GM18505 (cell line): ENCODE data around the gene MT3.

Experiments used
- ATAC-seq: cut with Tn5 transposase; IDR thresholded peaks from one replicate; pipeline ENCODE4 v1.9.1; 2021; ENCODE audit not compliant: unreplicated experiment
- POLR2A ChIP-seq: IDR thresholded peaks from 4 replicates; pipeline ENCODE4 v1.6.1; 2011; ENCODE audit warnings: borderline replicate concordance; ENCODE audit not compliant: insufficient read depth, insufficient read length; ENCODE audit errors: extremely low read depth

Gene MT3

DNA sequence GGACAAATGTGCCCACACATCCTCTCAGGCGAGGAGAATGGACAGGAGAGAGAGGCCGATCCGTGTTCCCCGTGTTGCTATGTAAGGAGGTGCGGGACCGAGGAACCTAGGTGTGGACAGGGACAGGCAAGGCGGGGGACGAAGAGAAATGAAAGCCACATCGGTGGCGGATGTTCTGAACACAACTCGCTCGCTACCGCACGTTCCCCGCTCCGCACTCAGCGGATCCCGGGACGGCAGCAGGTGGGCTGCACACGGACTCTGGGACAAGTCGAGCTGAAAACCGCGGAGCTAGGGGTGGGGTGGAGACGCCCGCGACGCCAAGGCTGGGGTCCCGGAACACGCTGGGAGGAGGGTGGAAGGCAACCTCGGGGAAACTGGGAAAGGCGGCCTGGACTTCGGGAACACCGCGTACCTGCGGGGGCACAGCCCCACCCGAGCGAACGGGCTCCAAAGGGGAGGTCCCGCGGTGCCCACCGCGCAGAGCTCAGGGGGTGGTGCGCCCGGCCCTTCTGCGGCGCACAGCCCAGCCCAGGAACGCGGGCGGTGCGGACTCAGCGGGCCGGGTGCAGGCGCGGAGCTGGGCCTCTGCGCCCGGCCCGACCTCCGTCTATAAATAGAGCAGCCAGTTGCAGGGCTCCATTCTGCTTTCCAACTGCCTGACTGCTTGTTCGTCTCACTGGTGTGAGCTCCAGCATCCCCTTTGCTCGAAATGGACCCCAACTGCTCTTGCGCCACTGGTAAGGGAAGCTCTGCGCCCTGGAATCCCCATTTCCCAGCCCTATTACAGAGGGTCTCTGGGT lies 36.0 kb downstream of the MT3 start, which contains the start of gene MT1E:
Gene MT1E (plus strand): TSS at position 642 of the 803 bp plus-strand sequence. CDS start 71 bp downstream, at position 713.
- no peak for ATAC-seq
- TF ChIP-seq POLR2A, result no peak

DNA sequence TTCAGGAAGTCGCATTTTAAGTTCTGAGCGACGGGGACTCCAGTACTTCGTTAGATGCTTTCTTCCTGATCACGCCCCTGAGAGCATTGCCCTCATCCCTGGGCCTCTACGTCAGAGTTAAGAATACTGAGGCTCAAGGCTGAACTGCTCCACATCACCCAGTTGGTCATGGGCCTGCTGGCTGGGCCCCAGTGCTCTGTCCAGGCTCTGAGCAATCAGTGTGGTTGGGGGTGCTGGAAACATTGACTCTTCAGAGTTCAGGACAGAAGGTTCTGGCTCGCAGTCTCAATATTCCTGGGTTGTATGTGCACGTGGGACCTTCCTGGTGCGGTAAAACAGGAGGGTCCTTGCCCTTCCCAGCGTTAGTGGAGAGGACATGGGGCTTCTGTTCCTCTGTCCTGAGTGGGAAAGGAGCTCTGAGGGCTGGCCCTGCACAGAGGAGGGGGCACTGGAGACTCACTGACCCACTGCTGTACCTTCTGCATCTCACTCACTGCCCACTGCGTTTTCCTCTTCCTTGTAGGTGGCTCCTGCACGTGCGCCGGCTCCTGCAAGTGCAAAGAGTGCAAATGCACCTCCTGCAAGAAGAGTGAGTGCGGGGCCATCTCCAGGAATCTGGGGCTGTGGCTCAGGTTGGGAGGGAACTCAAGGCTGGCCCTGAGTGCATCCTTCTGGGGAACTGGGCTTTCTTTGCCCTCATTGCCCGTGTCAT lies 36.8 kb downstream of the MT3 start:
- TF ChIP-seq POLR2A, result no peak
- no peak for ATAC-seq

DNA sequence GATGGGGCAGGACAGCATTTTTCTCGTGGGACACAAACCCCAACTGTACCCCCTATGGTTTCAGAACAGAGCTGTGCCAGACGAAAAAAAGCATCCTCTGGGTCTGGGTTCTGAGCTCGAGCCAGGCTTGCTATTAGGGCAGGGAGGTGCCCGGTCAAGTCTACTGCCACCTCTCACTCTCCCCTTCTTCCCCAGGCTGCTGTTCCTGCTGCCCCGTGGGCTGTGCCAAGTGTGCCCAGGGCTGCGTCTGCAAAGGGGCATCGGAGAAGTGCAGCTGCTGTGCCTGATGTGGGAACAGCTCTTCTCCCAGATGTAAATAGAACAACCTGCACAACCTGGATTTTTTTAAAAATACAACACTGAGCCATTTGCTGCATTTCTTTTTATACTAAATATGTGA lies 37.4 kb downstream of the MT3 start:
- ATAC-seq, result no peak
- TF ChIP-seq POLR2A, result no peak

DNA sequence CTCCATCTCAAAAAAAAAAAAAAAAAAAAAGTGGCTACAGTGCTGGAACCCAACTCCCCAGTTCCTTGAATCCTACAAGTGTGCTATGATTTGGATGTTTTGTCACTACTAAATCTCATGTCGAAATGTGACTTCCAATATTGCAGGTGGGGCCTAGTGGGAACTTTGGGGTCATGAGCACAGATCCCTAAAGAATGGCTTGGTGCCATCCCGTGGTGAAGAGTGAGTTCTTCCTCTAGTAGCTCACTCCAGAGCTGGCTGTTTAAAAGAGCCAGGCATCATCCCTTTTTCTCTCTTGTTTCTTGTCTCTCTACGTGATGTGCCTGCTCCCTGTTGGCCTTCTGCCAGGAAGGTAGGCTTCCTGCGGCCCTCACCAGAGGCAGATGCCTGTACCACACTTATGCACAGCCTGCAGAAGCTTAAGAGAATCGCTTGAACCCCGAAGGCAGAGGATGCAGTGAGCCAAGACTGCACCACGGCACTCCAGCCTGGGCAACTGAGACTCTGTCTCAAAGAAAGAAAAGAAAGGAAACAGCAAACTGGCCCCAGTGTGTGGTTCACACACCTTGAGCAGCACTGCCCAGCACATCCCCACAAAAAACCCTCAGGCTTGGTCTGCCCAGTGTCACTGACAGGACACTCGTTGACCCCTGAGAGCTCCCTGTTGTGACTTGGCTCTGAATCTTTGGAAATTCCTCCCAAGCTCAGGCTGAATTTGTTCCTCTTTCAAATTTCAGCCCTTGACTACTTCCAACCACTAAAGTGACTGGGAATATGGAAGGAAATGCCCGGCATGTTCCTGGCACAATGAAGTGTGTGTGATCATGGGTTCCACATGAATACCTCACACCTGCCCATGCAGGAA lies 39.4 kb downstream of the MT3 start:
- no peak for TF ChIP-seq POLR2A
- ATAC-seq, result no peak

DNA sequence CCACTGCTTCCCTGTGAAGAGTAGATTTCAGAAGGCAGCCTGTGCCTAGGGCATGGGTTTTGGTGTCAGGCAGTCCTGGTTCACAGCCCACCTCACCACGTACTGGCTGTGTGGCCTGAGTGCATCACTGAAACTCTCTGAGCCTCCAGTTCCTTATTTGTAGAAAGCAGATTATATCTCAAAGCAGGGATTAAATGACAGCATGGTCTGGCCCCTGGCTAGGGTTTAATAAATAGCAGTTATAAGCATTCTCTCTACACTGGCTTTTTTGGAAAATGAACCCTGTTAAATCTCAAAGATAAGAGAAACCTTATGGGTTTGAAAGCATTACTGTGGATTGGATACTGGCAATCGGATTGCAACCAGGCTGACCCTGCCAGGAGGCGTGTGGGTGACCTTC lies 40.2 kb downstream of the MT3 start:
- no peak for ATAC-seq
- TF ChIP-seq POLR2A, result no peak

DNA sequence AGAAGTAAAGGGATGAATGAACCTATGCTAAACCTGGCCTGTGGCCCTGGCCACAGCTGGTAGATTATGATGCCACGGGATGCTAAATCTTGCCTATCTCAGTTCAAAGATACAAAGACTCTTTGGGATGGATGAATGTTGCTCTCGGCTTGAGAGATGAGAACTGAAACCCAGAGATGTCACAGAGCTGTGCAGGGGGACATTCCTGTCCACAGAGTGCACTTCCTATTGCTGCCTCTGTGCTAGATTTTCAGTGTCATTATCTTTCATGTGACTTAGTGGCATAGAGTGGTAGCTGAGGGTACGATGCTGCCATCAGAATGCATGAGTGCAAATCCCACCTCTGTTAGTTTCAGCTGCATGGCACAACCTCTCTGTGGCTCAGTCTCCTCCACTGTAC lies 40.8 kb downstream of the MT3 start:
- no peak for TF ChIP-seq POLR2A
- peak; percentile 76 for ATAC-seq

DNA sequence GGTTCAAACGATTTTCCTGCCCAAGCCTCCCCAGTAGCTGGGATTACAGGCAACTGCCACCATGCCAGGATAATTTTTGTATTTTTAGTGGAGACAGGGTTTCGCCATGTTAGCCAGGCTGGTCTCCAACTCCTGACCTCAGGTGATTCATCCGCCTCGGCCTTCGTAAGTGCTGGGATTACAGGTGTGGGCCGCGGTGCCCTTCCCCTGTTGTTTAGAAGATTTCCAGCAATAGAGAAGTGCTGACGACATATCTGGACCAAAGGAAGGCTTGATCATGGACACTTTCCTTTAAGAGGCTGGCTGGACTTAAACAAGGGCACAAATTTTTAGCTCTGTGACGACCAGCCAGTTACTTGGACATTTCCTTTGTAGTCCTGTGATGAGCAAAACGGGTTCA lies 41.9 kb downstream of the MT3 start:
- no peak for TF ChIP-seq POLR2A
- no peak for ATAC-seq

DNA sequence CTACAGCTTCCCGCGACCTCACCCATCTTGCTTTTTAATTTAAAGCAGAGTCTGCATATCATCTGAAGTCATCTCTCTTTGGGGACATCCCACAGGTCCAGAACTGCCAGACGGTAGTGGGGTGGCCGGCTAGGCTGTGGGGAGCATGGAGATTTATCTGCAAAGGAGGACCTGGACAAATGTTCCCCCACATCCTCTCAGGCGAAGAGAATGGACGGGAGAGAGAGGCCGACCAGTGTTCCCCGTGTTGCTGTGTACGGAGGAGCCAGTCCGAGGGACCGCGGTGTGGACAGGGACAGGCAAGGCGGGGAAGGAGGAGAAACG lies 42.5 kb downstream of the MT3 start:
- TF ChIP-seq POLR2A, result no peak

DNA sequence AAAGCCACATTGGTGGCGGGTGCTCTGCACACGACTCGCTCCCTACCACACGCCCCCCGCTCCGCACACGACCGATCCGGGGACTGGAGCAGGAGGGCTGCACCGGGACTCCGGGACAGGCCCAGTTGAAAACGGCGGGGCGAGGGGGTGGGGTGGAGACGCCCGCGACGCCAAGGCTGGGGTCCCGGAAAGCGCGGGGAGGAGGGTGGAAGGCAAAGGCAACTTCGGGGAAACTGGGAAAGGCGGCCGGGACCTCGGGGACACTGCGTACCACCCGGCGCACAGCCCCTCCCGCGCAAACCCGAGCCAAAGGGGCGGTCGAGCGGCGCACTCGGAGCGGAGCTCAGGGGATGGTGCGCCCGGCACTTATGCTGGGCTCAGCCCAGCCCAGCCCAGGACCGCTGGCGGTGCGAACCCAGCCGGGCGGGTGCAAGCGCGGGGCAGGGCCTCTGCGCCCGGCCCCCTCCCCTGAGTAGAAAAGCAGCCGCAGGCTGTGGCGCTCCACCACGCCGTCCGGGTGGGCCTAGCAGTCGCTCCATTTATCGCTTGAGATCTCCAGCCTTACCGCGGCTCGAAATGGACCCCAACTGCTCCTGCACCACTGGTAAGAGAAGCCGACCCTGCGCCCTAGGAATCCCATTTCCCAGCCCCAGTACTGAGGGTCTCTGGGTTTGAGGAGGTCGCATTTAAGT lies 43.0 kb downstream of the MT3 start, which contains the start of gene MT1M:
Gene MT1M (plus strand): TSS at position 504 of the 692 bp plus-strand sequence. CDS start 73 bp downstream, at position 577.
- no peak for ATAC-seq
- no peak for TF ChIP-seq POLR2A

More for the DNA sequence above, 42.5 kb downstream of the MT3 start:
- no peak for ATAC-seq

DNA sequence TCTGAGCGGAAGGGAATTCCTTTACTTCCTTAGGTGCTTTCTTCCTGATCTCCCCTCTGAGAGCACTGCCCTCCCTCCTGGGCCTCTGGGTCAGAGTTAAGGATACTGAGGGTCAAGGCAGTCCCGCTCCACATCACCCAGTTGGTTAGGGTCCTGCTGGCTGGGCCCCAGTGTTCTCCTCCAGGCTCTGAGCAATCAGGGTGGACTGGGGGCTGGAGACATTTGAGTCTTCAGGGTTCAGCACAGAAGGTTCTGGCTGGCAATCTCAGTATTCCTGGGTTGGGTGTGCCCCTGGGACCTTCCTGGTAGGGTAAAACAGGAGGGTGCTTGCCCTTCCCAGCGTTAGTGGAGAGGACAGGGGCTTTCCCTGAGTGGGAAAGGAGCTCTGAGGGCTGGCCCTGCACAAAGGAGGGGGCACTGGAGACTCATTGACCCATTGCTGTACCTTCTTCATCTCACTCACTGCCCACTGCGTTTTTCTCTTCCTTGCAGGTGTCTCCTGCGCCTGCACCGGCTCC lies 43.6 kb downstream of the MT3 start:
- TF ChIP-seq POLR2A, result no peak
- no peak for ATAC-seq

DNA sequence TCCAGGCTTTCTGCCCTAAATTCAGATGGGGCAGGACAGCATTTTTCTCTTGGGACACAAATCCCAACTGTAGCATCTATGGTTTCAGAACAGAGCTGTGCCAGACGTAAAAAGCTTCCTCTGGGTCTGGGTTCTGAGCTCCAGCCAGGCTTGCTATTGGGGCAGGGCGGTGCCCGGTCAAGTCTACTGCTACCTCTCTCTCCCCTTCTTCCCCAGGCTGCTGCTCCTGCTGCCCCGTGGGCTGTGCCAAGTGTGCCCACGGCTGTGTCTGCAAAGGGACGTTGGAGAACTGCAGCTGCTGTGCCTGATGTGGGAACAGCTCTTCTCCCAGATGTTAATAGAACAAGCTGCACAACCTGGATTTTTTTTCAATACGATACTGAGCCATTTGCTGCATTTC lies 44.2 kb downstream of the MT3 start:
- TF ChIP-seq POLR2A, result no peak
- ATAC-seq, result no peak

DNA sequence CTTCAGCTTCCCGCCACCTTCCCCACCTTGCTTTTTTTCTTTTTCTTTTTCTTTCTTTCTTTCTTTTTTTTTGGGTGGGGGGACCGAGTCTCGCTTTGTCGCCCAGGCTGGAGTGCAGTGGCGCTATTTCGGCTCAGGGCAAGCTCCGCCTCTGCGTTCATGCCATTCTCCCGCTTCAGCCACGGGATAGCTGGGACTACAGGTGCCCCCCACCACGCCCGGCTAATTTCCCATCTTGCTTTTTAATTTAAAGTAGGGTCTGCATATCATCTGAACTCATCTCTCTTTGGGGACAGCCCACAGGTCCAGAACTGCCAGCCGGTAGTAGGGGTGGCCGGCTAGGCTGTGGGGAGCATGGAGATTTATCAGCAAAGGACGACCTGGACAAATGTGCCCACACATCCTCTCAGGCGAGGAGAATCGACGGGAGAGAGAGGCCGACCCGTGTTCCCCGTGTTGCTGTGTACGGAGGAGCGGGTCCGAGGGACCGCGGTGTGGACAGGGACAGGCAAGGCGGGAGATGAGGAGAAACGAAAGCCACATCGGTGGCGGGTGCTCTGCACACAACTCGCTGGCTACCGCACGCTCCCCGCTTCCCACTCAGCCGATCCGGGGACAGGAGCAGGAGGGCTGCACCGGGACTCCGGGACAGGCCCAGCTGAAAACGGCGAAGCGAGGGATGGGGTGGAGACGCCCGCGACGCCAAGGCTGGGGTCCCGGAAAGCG lies 45.5 kb downstream of the MT3 start:
- ATAC-seq, result no peak
- TF ChIP-seq POLR2A, result no peak
